ENCODE results near the gene B9D2.

B9D2 gene

DNA sequence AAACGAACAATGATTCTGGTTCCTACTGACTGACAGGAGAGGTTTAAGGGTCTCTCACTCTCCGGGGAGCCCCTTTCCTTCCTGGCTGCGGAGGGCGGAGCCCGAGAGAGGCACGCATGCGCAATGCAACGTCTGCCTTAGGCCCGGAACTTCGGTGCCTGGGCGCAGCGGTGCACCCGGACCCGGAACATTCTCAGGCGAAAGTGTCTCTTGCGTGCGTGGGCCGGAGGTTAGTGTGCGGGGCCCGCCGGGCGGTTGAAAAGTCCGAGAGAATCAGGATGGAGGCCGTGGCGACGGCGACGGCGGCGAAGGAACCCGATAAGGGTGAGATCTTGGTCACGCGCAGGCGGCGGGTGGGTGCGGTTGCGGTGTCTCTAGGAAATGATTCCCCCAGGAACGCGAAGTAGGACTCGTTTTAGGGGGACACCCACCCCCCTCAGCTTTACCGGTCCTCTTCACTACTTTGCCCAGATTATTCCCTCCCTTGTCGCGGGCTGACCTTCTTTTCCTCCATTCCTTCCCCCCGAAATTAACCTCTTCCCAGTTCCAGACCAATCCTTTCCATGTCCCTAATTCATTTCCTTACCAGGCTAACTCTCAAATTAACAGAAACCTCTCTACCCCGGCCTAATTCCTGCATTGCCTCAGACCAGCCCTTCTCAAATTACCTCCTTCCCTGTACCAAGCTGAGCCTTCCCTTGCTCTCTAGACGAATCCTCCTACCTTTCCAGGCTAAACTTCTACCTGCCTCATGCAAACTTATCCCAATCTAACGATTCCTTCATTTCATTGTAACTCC is 53.7 kb downstream of the B9D2 start, which contains the start of gene CCDC97:
Gene CCDC97 (plus strand): TSS at position 140 of the 799 bp plus-strand sequence. CDS start 139 bp downstream, at position 279.
- H4K91ac ChIP-seq (ENCODE audit: low read length), result peak within 1 kb of the TSS; percentile 98
- peak within 1 kb of the TSS; percentile 98 for H2BK5ac ChIP-seq (ENCODE audit: low read depth, low read length, poor library complexity, severe bottlenecking)
- no peaks in the 10 kb centered on the region for H3K27me3 ChIP-seq (ENCODE audit: control insufficient read depth in 1 of 2, insufficient read depth in 1 of 2, low read length in 2 of 2)
- peaks cover 47 to 52% of the 10 kb centered on the region in 2 experiments for H3K36me3 ChIP-seq (ENCODE audit: control insufficient read depth in 1 of 2, insufficient read depth in 2 of 2, low read depth in 1 of 2, low read length in 2 of 2)
- H3K9me3 ChIP-seq (ENCODE audit: control insufficient read depth, low read length), result no peaks in the 10 kb centered on the region
- H3K9ac ChIP-seq (ENCODE audit: low read length), result peak within 1 kb of the TSS; percentile 99
- peaks cover 18% of the 10 kb centered on the region for H3K4me1 ChIP-seq (ENCODE audit: control insufficient read depth, insufficient read depth, low read depth, low read length)
- H3K23ac ChIP-seq (ENCODE audit: low read length in 2 of 2), result peak within 1 kb of the TSS; percentile 36 to 91
- DNase-seq, result peak; percentile 91
- under 1% methylated on average over 44 of the region's 47 CpGs for WGBS
- peak within 1 kb of the TSS; percentile 91 for H2BK15ac ChIP-seq (ENCODE audit: low read depth, poor library complexity, severe bottlenecking)
- H4K8ac ChIP-seq (ENCODE audit: low read length), result peak within 1 kb of the TSS; percentile 97
- peak within 1 kb of the TSS; percentile 77 to 85 for H3K4me3 ChIP-seq (ENCODE audit: insufficient read depth in 1 of 2, low read depth in 1 of 2, low read length in 2 of 2)
- peak within 1 kb of the TSS; percentile 99 for H3K27ac ChIP-seq (ENCODE audit: low read length, poor library complexity, severe bottlenecking)
- peak within 1 kb of the TSS; percentile 87 for H3K4me2 ChIP-seq (ENCODE audit: low read length, poor library complexity, severe bottlenecking)
- peak within 1 kb of the TSS in 1 of 2 experiments; percentile 96 for H3K14ac ChIP-seq (ENCODE audit: low read length in 2 of 2)
- H3K4ac ChIP-seq (ENCODE audit: low read depth in 1 of 2, low read length in 2 of 2), result peak within 1 kb of the TSS; percentile 50 to 90
- H2AFZ ChIP-seq (ENCODE audit: low read depth, low read length), result no peak within 1 kb of the TSS
- H2AK5ac ChIP-seq (ENCODE audit: low read length, severe bottlenecking), result peak within 1 kb of the TSS; percentile 65
- H3K18ac ChIP-seq (ENCODE audit: low read depth in 1 of 2, low read length in 2 of 2), result peak within 1 kb of the TSS; percentile 92 to 97
- H2BK12ac ChIP-seq (ENCODE audit: low read length in 2 of 2), result peak within 1 kb of the TSS; percentile 40 to 76
- peak within 1 kb of the TSS; percentile 97 for H2BK120ac ChIP-seq (ENCODE audit: low read depth, low read length)
- peaks cover 28% of the 10 kb centered on the region for H3K79me1 ChIP-seq (replicated peaks; ENCODE audit: low read length, poor library complexity, severe bottlenecking)

GRCh38 chr19:41309180-41310032 is 54.5 kb downstream of the B9D2 start:
- Histone ChIP-seq H3K9me3 (ENCODE audit: control insufficient read depth, low read length) (no peaks in the 10 kb centered on the region), H3K23ac (ENCODE audit: low read length in 2 of 2) (peak overlapping the region in 1 of 2 experiments; percentile 91), H3K14ac (ENCODE audit: low read length in 2 of 2) (peak overlapping the region in 1 of 2 experiments; percentile 4), H3K9ac (ENCODE audit: low read length) (peak overlapping the region; percentile 99), H4K91ac (ENCODE audit: low read length) (peak overlapping the region; percentile 75), H4K8ac (ENCODE audit: low read length) (peak overlapping the region; percentile 85), H3K4me1 (ENCODE audit: control insufficient read depth, insufficient read depth, low read depth, low read length) (peaks cover 18% of the 10 kb centered on the region), H2BK12ac (ENCODE audit: low read length in 2 of 2) (peak overlapping the region; percentile 40 to 76), H3K27me3 (ENCODE audit: control insufficient read depth in 1 of 2, insufficient read depth in 1 of 2, low read length in 2 of 2) (no peaks in the 10 kb centered on the region), H3K4ac (ENCODE audit: low read depth in 1 of 2, low read length in 2 of 2) (peak overlapping the region; percentile 2 to 89), H2AK5ac (ENCODE audit: low read length, severe bottlenecking) (peak overlapping the region; percentile 65), H2AFZ (ENCODE audit: low read depth, low read length) (no peak overlapping the region), H2BK15ac (ENCODE audit: low read depth, poor library complexity, severe bottlenecking) (no peak overlapping the region), H3K79me1 (replicated peaks; ENCODE audit: low read length, poor library complexity, severe bottlenecking) (peaks cover 29% of the 10 kb centered on the region), H3K18ac (ENCODE audit: low read depth in 1 of 2, low read length in 2 of 2) (peak overlapping the region; percentile 92 to 93), H3K4me3 (ENCODE audit: insufficient read depth in 1 of 2, low read depth in 1 of 2, low read length in 2 of 2) (peak overlapping the region; percentile 77 to 85), H3K36me3 (ENCODE audit: control insufficient read depth in 1 of 2, insufficient read depth in 2 of 2, low read depth in 1 of 2, low read length in 2 of 2) (peaks cover 50 to 58% of the 10 kb centered on the region in 2 experiments), H2BK120ac (ENCODE audit: low read depth, low read length) (no peak overlapping the region), H2BK5ac (ENCODE audit: low read depth, low read length, poor library complexity, severe bottlenecking) (peak overlapping the region; percentile 98), H3K27ac (ENCODE audit: low read length, poor library complexity, severe bottlenecking) (peak overlapping the region; percentile 99), H3K4me2 (ENCODE audit: low read length, poor library complexity, severe bottlenecking) (peak overlapping the region; percentile 87)
- 50% methylated on average over 25 of the region's 26 CpGs for WGBS
- peak; percentile 36 for DNase-seq

- 36% methylated on average over 7 of the region's 8 CpGs for WGBS
- peak overlapping the region; percentile 56 for H4K91ac ChIP-seq (ENCODE audit: low read length)
- H2BK12ac ChIP-seq (ENCODE audit: low read length in 2 of 2), result peak overlapping the region in 1 of 2 experiments; percentile 70
- H3K9ac ChIP-seq (ENCODE audit: low read length), result peak overlapping the region; percentile 99
- no peak overlapping the region for H2BK120ac ChIP-seq (ENCODE audit: low read depth, low read length)
- no peaks in the 10 kb centered on the region for H3K9me3 ChIP-seq (ENCODE audit: control insufficient read depth, low read length)
- no peak overlapping the region for H4K8ac ChIP-seq (ENCODE audit: low read length)
- no peak overlapping the region for H3K4me2 ChIP-seq (ENCODE audit: low read length, poor library complexity, severe bottlenecking)
- peak overlapping the region; percentile 99 for H3K27ac ChIP-seq (ENCODE audit: low read length, poor library complexity, severe bottlenecking)
- H3K4ac ChIP-seq (ENCODE audit: low read depth in 1 of 2, low read length in 2 of 2), result peak overlapping the region in 1 of 2 experiments; percentile 49
- H3K4me3 ChIP-seq (ENCODE audit: insufficient read depth in 1 of 2, low read depth in 1 of 2, low read length in 2 of 2), result peak overlapping the region in 1 of 2 experiments; percentile 85
- H3K79me1 ChIP-seq (replicated peaks; ENCODE audit: low read length, poor library complexity, severe bottlenecking), result peaks cover 35% of the 10 kb centered on the region
- DNase-seq, result peak; percentile 94
- H3K23ac ChIP-seq (ENCODE audit: low read length in 2 of 2), result no peak overlapping the region
- peak overlapping the region; percentile 23 to 55 for H3K18ac ChIP-seq (ENCODE audit: low read depth in 1 of 2, low read length in 2 of 2)
- H3K14ac ChIP-seq (ENCODE audit: low read length in 2 of 2), result peak overlapping the region in 1 of 2 experiments; percentile 4
- H2AK5ac ChIP-seq (ENCODE audit: low read length, severe bottlenecking), result no peak overlapping the region
- H2BK15ac ChIP-seq (ENCODE audit: low read depth, poor library complexity, severe bottlenecking), result no peak overlapping the region
- H3K27me3 ChIP-seq (ENCODE audit: control insufficient read depth in 1 of 2, insufficient read depth in 1 of 2, low read length in 2 of 2), result no peaks in the 10 kb centered on the region
- no peak overlapping the region for H2BK5ac ChIP-seq (ENCODE audit: low read depth, low read length, poor library complexity, severe bottlenecking)
- peak overlapping the region; percentile 7 for H2AFZ ChIP-seq (ENCODE audit: low read depth, low read length)
- H3K4me1 ChIP-seq (ENCODE audit: control insufficient read depth, insufficient read depth, low read depth, low read length), result peaks cover 18% of the 10 kb centered on the region
- H3K36me3 ChIP-seq (ENCODE audit: control insufficient read depth in 1 of 2, insufficient read depth in 2 of 2, low read depth in 1 of 2, low read length in 2 of 2), result peaks cover 52 to 59% of the 10 kb centered on the region in 2 experiments
Measured at GRCh38 chr19:41308450-41309179, 55.3 kb downstream of the B9D2 start.
